HCT116 (cell line): ENCODE data around the gene FAM151A. TPM values are rescaled to one million over a fixed set of nuclear protein-coding genes. Genes with fewer than 3 reads are reported as not detected.

Experiments used
- ATAC-seq: fragments of 200-7000 bp; cut with Tn5 transposase; 2 replicates; pipeline ENCODE4 v1.9.1; 2020; ENCODE audit warnings: mild to moderate bottlenecking, moderate library complexity
- BruUV-seq: library from RNA; stranded (reverse); fragments of 400-500 nt; replicated peaks from 2 replicates; lab custom pipeline; 2021; lab: Mats Ljungman, UMichigan
- CTCF ChIA-PET: fragments of 300-600 bp; sonication (Branson Sonifier 250); formaldehyde crosslinking; loops from one replicate; lab custom pipeline; 2021; ENCODE audit warnings: antibody characterized with exemption; lab: Charles Lee
- POLR2A ChIA-PET: fragments of 300-600, 350-600 bp; sonication (Branson Sonifier 250); formaldehyde crosslinking; loops from one replicate; lab custom pipeline; 2021; ENCODE audit warnings: antibody characterized with exemption; lab: Charles Lee
- RAD21 ChIA-PET, 2 experiments: fragments of 300-600 bp; sonication (Branson Sonifier 250); formaldehyde crosslinking; loops; one replicate each; lab custom pipeline; 2023; ENCODE audit warnings: low total read pairs in 2 of 2; ENCODE audit not compliant: uncharacterized antibody in 2 of 2, unreplicated experiment in 2 of 2, low non-redundant PET in 1 of 2; lab: Charles Lee
- DNase-seq: peaks from one replicate; pipeline ENCODE4 v3.0.0-alpha.2; 2010; ENCODE audit warnings: low read depth, low spot score
- H2AFZ ChIP-seq: fragments of 200-600 bp; shearing (Covaris generic), sonication (generic); 2 replicates; pipeline ENCODE4 v1.6.1; 2017; ENCODE audit warnings: low read depth, mixed run types, mixed read lengths, antibody characterized with exemption, low read length; ENCODE audit not compliant: poor library complexity, severe bottlenecking
- H3K27ac ChIP-seq: 2 replicates; pipeline ENCODE4 v1.5.1; 2012; ENCODE audit warnings: low read depth, low read length
- H3K27me3 ChIP-seq: fragments of 200-600 bp; sonication (generic); 2 replicates; pipeline ENCODE4 v1.6.1; 2016; ENCODE audit warnings: mixed run types, low read length, mixed read lengths; ENCODE audit not compliant: insufficient read depth
- H3K36me3 ChIP-seq, 2 experiments: fragments of 200-500 bp in 1 of 2; fragments of 200-600 bp in 1 of 2; sonication (Bioruptor generic) in 1 of 2; sonication (generic) in 1 of 2; 2 replicates each; pipeline versions ENCODE4 v1.5.1 to v1.6.1; 2014 to 2016; ENCODE audit warnings: low read length in 2 of 2, inconsistent platforms in 1 of 2, mixed read lengths in 1 of 2, mixed run types in 1 of 2; ENCODE audit not compliant: insufficient read depth in 2 of 2, control insufficient read depth in 1 of 2
- H3K4me1 ChIP-seq, 2 experiments: fragments of 200-600 bp in 1 of 2; sonication (generic) in 1 of 2; 2 replicates each; pipeline versions ENCODE4 v1.5.1 to v1.6.1; 2012 to 2017; ENCODE audit warnings: low read length in 2 of 2, inconsistent platforms in 1 of 2, mild to moderate bottlenecking in 1 of 2, mixed read lengths in 1 of 2, mixed run types in 1 of 2, moderate library complexity in 1 of 2; ENCODE audit not compliant: insufficient read depth in 2 of 2, control insufficient read depth in 1 of 2
- H3K4me2 ChIP-seq: fragments of 200-600 bp; sonication (generic); 2 replicates; pipeline ENCODE4 v1.6.1; 2017; ENCODE audit warnings: mixed run types, low read length, mixed read lengths
- H3K4me3 ChIP-seq, 2 experiments: fragments of 200-600 bp in 1 of 2; sonication (generic) in 1 of 2; replicated peaks in 1 of 2; 2 replicates each; pipeline ENCODE4 v1.5.1; 2011 to 2016; ENCODE audit warnings: low read length in 2 of 2, control low read depth in 1 of 2, low read depth in 1 of 2, mild to moderate bottlenecking in 1 of 2, mixed read lengths in 1 of 2, mixed run types in 1 of 2
- H3K79me2 ChIP-seq: fragments of 200-600 bp; sonication (generic); 2 replicates; pipeline ENCODE4 v1.6.1; 2017; ENCODE audit warnings: mild to moderate bottlenecking, mixed run types, low read length, moderate library complexity, mixed read lengths; ENCODE audit not compliant: insufficient read depth
- H3K9ac ChIP-seq: fragments of 200-600 bp; sonication (generic); 2 replicates; pipeline ENCODE4 v1.6.1; 2016; ENCODE audit warnings: low read length, mixed read lengths
- H3K9me2 ChIP-seq: fragments of 200-600 bp; sonication (generic), shearing (Covaris generic); 2 replicates; pipeline ENCODE4 v1.6.1; 2017; ENCODE audit warnings: mixed run types, mild to moderate bottlenecking, moderate library complexity; ENCODE audit not compliant: insufficient read depth
- H3K9me3 ChIP-seq, 2 experiments: fragments of 200-500 bp in 1 of 2; fragments of 200-600 bp in 1 of 2; sonication (Bioruptor generic) in 1 of 2; sonication (generic) in 1 of 2; 2 replicates each; pipeline ENCODE4 v1.6.1; 2014 to 2017; ENCODE audit warnings: low read length in 2 of 2, mixed read lengths in 2 of 2, inconsistent platforms in 1 of 2, low read depth in 1 of 2, mild to moderate bottlenecking in 1 of 2, mixed run types in 1 of 2, moderate library complexity in 1 of 2; ENCODE audit not compliant: control insufficient read depth in 1 of 2, insufficient read depth in 1 of 2
- H4K20me1 ChIP-seq: fragments of 200-600 bp; sonication (generic), shearing (Covaris generic); 2 replicates; pipeline ENCODE4 v1.6.1; 2017; ENCODE audit warnings: mixed run types, mild to moderate bottlenecking, moderate library complexity; ENCODE audit not compliant: insufficient read depth
- CEBPB ChIP-seq: IDR thresholded peaks from 2 replicates; pipeline ENCODE4 v1.6.1; 2012; ENCODE audit warnings: low read depth
- CTCF ChIP-seq, 3 experiments: fragments of 200-600 bp in 1 of 3; sonication (generic) in 1 of 3; IDR thresholded peaks in 2 of 3; conservative IDR thresholded peaks in 1 of 3; 2 replicates each; pipeline ENCODE4 v1.5.1; 2012 to 2017; ENCODE audit warnings: low read depth in 2 of 3, low read length in 2 of 3, antibody characterized with exemption in 1 of 3, borderline replicate concordance in 1 of 3, control low read depth in 1 of 3, mild to moderate bottlenecking in 1 of 3, mixed read lengths in 1 of 3, mixed run types in 1 of 3, moderate library complexity in 1 of 3; ENCODE audit not compliant: insufficient read depth in 1 of 3
- EGR1 ChIP-seq: IDR thresholded peaks from 2 replicates; pipeline ENCODE4 v1.6.1; 2012; ENCODE audit warnings: low read depth
- ELF1 ChIP-seq: IDR thresholded peaks from 2 replicates; pipeline ENCODE4 v1.6.1; 2012; ENCODE audit warnings: low read depth, borderline replicate concordance
- EZH2 ChIP-seq: fragments of 200-600 bp; sonication (generic); IDR thresholded peaks from 2 replicates; pipeline ENCODE4 v1.6.1; 2017; ENCODE audit warnings: antibody characterized with exemption, mixed run types
- FOSL1 ChIP-seq: IDR thresholded peaks from 2 replicates; pipeline ENCODE4 v1.6.1; 2012; ENCODE audit warnings: low read depth
- MAX ChIP-seq: IDR thresholded peaks from 2 replicates; pipeline ENCODE4 v1.6.1; 2012
- POLR2AphosphoS5 ChIP-seq: IDR thresholded peaks from 2 replicates; pipeline ENCODE4 v1.6.1; 2011; ENCODE audit warnings: mild to moderate bottlenecking, low read depth, low read length, moderate library complexity
- SIN3A ChIP-seq: IDR thresholded peaks from 2 replicates; pipeline ENCODE4 v1.6.1; 2012; ENCODE audit warnings: low read depth
- SRF ChIP-seq: IDR thresholded peaks from 2 replicates; pipeline ENCODE4 v1.6.1; 2012; ENCODE audit warnings: low read depth
- ZNF274 ChIP-seq: fragments of 200-500 bp; sonication (Bioruptor generic); IDR thresholded peaks from 2 replicates; pipeline ENCODE4 v1.6.1; 2014; ENCODE audit warnings: mild to moderate bottlenecking, low read depth, low read length, inconsistent platforms
- intact Hi-C: fragments of 100-400 bp; cut with micrococcal nuclease; formaldehyde crosslinking; loops from 2 replicates; pipeline ENCODE4 v1.10.0; 2022
- total RNA-seq: library from RNA; stranded (reverse); gene quantifications from one replicate; pipeline ENCODE4 v1.2.1, GENCODE V29; 2021; ENCODE audit not compliant: unreplicated experiment

Gene FAM151A
- total RNA-seq, 1 experiment from 2014 or later, result not detected

- no peak overlapping the region for H3K9ac ChIP-seq
- DNase-seq (no peak), ATAC-seq (no peak)
- POLR2A ChIA-PET, result no interaction called here
- no peaks in the 10 kb centered on the region for H4K20me1 ChIP-seq
- intact Hi-C loops, result no loop called here
- H3K79me2 ChIP-seq, result no peaks in the 10 kb centered on the region
- BruUV-seq, result no TSS peak
- CTCF ChIA-PET, result no interaction called here
- H3K27ac ChIP-seq, result no peak overlapping the region
- RAD21 ChIA-PET, result no interaction called here
- no peaks in the 10 kb centered on the region for H3K27me3 ChIP-seq
- no peak overlapping the region for H2AFZ ChIP-seq
- H3K9me2 ChIP-seq, result no peaks in the 10 kb centered on the region
- no peak overlapping the region for H3K4me2 ChIP-seq
- peaks cover 0 to 7% of the 10 kb centered on the region in 2 experiments; a peak in 2 of 4 replicates for H3K4me1 ChIP-seq
- H3K9me3 ChIP-seq, result no peaks in the 10 kb centered on the region
- no peak for TF ChIP-seq CEBPB
- TF ChIP-seq ELF1, result no peak
- no peak for TF ChIP-seq CTCF (IDR thresholded peaks at IDR 0.05 in 2 of 3, conservative IDR thresholded peaks at IDR 0.05 in 1 of 3; ENCODE audit: borderline replicate concordance in 1 of 3, insufficient read depth in 1 of 3, low read depth in 2 of 3, low read length in 2 of 3)
- TF ChIP-seq ZNF274, result no peak
- TF ChIP-seq MAX, result no peak
- no peak for TF ChIP-seq FOSL1
- TF ChIP-seq SIN3A, result no peak
- no peak for TF ChIP-seq SRF
- TF ChIP-seq POLR2AphosphoS5, result no peak
- no peak for TF ChIP-seq EZH2
- no peak for TF ChIP-seq EGR1
- no peaks in the 10 kb centered on the region for H3K36me3 ChIP-seq
- H3K4me3 ChIP-seq, result no peak overlapping the region
Measured at GRCh38 chr1:54614563-54614962, 8.8 kb downstream of the FAM151A start.
